KMS-11 (cell line): Measurements from ENCODE around the gene NKAIN4.

Experiments
- H2AFZ ChIP-seq: fragments of 200-600 bp; sonication (generic); 2 replicates; pipeline ENCODE4 v1.6.1; 2016; ENCODE audit warnings: antibody characterized with exemption, mixed run types, low read depth
- H3K27ac ChIP-seq: fragments of 200-600 bp; sonication (generic); 2 replicates; pipeline ENCODE4 v1.6.1; 2016; ENCODE audit warnings: mild to moderate bottlenecking, mixed run types
- H3K27me3 ChIP-seq: fragments of 200-600 bp; sonication (generic); 2 replicates; pipeline ENCODE4 v1.6.1; 2017; ENCODE audit warnings: mild to moderate bottlenecking, low read depth, mixed run types, moderate library complexity; ENCODE audit not compliant: insufficient read depth
- H3K36me3 ChIP-seq: fragments of 200-600 bp; sonication (generic); 2 replicates; pipeline ENCODE4 v1.6.1; 2017; ENCODE audit warnings: mild to moderate bottlenecking, mixed run types; ENCODE audit not compliant: insufficient read depth
- H3K4me1 ChIP-seq: fragments of 200-600 bp; sonication (generic); 2 replicates; pipeline ENCODE4 v1.6.1; 2016; ENCODE audit warnings: mild to moderate bottlenecking, low read depth, mixed run types; ENCODE audit not compliant: poor library complexity, severe bottlenecking
- H3K4me2 ChIP-seq: fragments of 200-600 bp; sonication (generic); 2 replicates; pipeline ENCODE4 v1.7.0; 2016; ENCODE audit warnings: mild to moderate bottlenecking, mixed run types
- H3K4me3 ChIP-seq: fragments of 200-600 bp; sonication (generic); IDR thresholded peaks from 2 replicates; pipeline ENCODE4 v1.6.1; 2017; ENCODE audit warnings: low read depth, low read length, mixed read lengths; ENCODE audit not compliant: insufficient read depth
- H3K79me2 ChIP-seq: fragments of 200-600 bp; sonication (generic); 2 replicates; pipeline ENCODE4 v1.6.1; 2016; ENCODE audit warnings: low read depth, mixed run types; ENCODE audit not compliant: insufficient read depth
- H3K9ac ChIP-seq: fragments of 200-600 bp; sonication (generic); 2 replicates; pipeline ENCODE4 v1.6.1; 2016; ENCODE audit warnings: mild to moderate bottlenecking, mixed run types
- H4K20me1 ChIP-seq: fragments of 200-600 bp; sonication (generic); 2 replicates; pipeline ENCODE4 v1.6.1; 2016; ENCODE audit warnings: mild to moderate bottlenecking, mixed run types; ENCODE audit not compliant: insufficient read depth
- CTCF ChIP-seq: fragments of 200-600 bp; sonication (generic); conservative IDR thresholded peaks from 2 replicates; pipeline ENCODE4 v1.6.1; 2017; ENCODE audit warnings: low read depth, mild to moderate bottlenecking, antibody characterized with exemption, low read length, moderate library complexity, mixed read lengths

The NKAIN4 gene

GRCh38 chr20:63238514-63239125 lies 15.6 kb downstream of the NKAIN4 start:
- H3K79me2 ChIP-seq = no peaks in the 10 kb centered on the region
- H4K20me1 ChIP-seq = no peaks in the 10 kb centered on the region
- no peak for TF ChIP-seq CTCF
- H3K9ac ChIP-seq = no peak overlapping the region
- peaks cover 93% of the 10 kb centered on the region for H3K27me3 ChIP-seq
- no peak overlapping the region for H3K27ac ChIP-seq
- no peaks in the 10 kb centered on the region for H3K4me1 ChIP-seq
- no peaks in the 10 kb centered on the region for H3K36me3 ChIP-seq
- H3K4me3 ChIP-seq = no peak overlapping the region
- H2AFZ ChIP-seq = no peak overlapping the region
- no peak overlapping the region for H3K4me2 ChIP-seq

- no peak for TF ChIP-seq CTCF
- no peak overlapping the region for H2AFZ ChIP-seq
- H3K27ac ChIP-seq = no peak overlapping the region
- peaks cover 93% of the 10 kb centered on the region for H3K27me3 ChIP-seq
- H3K9ac ChIP-seq = no peak overlapping the region
- no peaks in the 10 kb centered on the region for H3K4me1 ChIP-seq
- H4K20me1 ChIP-seq = no peaks in the 10 kb centered on the region
- no peaks in the 10 kb centered on the region for H3K79me2 ChIP-seq
- H3K36me3 ChIP-seq = no peaks in the 10 kb centered on the region
- H3K4me3 ChIP-seq = no peak overlapping the region
- no peak overlapping the region for H3K4me2 ChIP-seq
Observed at GRCh38 chr20:63238031-63238430, 16.2 kb downstream of the NKAIN4 start.

- Histone ChIP-seq H3K27me3 (peaks cover 93% of the 10 kb centered on the region), H4K20me1 (no peaks in the 10 kb centered on the region), H3K79me2 (no peaks in the 10 kb centered on the region), H3K4me1 (no peaks in the 10 kb centered on the region), H3K27ac (no peak overlapping the region), H2AFZ (no peak overlapping the region), H3K4me3 (no peak overlapping the region), H3K36me3 (no peaks in the 10 kb centered on the region), H3K4me2 (no peak overlapping the region), H3K9ac (no peak overlapping the region)
- TF ChIP-seq CTCF = no peak
Observed at GRCh38 chr20:63236116-63236837, 18.0 kb downstream of the NKAIN4 start.

- peaks cover 93% of the 10 kb centered on the region for H3K27me3 ChIP-seq
- TF ChIP-seq CTCF = no peak
- no peak within 1 kb of the TSS for H3K27ac ChIP-seq
- H3K36me3 ChIP-seq = no peaks in the 10 kb centered on the region
- no peaks in the 10 kb centered on the region for H4K20me1 ChIP-seq
- H3K9ac ChIP-seq = no peak within 1 kb of the TSS
- H3K4me3 ChIP-seq = no peak within 1 kb of the TSS
- H3K4me1 ChIP-seq = no peaks in the 10 kb centered on the region
- H2AFZ ChIP-seq = no peak within 1 kb of the TSS
- no peaks in the 10 kb centered on the region for H3K79me2 ChIP-seq
- H3K4me2 ChIP-seq = no peak within 1 kb of the TSS
Observed at GRCh38 chr20:63235399-63235983, 18.8 kb downstream of the NKAIN4 start, which contains the start of gene BIRC7. Gene BIRC7, plus strand, starts transcription at chr20:63235905. Its CDS starts 192 bp downstream, at chr20:63236097.
